Mucosa of descending colon (tissue), 3 donors: ENCODE data around the gene LLGL1. TPM values are rescaled to one million over a fixed set of nuclear protein-coding genes. Genes with fewer than 3 reads are reported as not detected.
A peak's percentile ranks its signal among the peaks of the same experiment; 100 is the strongest.

Source experiments
- ATAC-seq: fragments of 200-7000 bp; cut with Tn5 transposase; one replicate; pipeline ENCODE4 v1.9.1; 2020; ENCODE audit warnings: mild to moderate bottlenecking, moderate library complexity
- DNase-seq, 3 donors: peaks; one replicate each; pipeline ENCODE4 v3.0.0-alpha.2; 2020
- H3K36me3 ChIP-seq: fragments of 200-600 bp; one replicate; pipeline ENCODE4 v1.8.0; 2021; ENCODE audit warnings: low read depth, mild to moderate bottlenecking
- H3K4me1 ChIP-seq: fragments of 200-600 bp; one replicate; pipeline ENCODE4 v1.8.0; 2021; ENCODE audit warnings: low read depth, mild to moderate bottlenecking
- H3K4me3 ChIP-seq: fragments of 200-600 bp; one replicate; pipeline ENCODE4 v1.8.0; 2021; ENCODE audit warnings: mild to moderate bottlenecking
- H3K9me3 ChIP-seq: fragments of 200-600 bp; one replicate; pipeline ENCODE4 v1.8.0; 2021; ENCODE audit warnings: mild to moderate bottlenecking
- intact Hi-C, 2 donors: fragments of 100-400 bp; cut with DNase I in 1 of 2; cut with micrococcal nuclease in 1 of 2; formaldehyde crosslinking; loops; one replicate each; pipeline versions ENCODE4 v1.11.0 to v1.11.1; 2022; cut with DNase I, micrococcal nuclease
- total RNA-seq, 3 donors: library from RNA; stranded (reverse); fragmentation: NEBNext Ultra II Directional in 2 of 3; extraction: Animal tissue kit (Norgen Biotek cat#: 25700) in 2 of 3; gene quantifications; one replicate each; pipeline versions ENCODE4 v1.2.1 to v1.2.4, GENCODE V29; 2021 to 2023
- TF ChIP-seq, protein P1 (sequence below): fragments of 200-600 bp; IDR thresholded peaks from one replicate; pipeline ENCODE4 v1.8.0; 2022; ENCODE audit warnings: antibody characterized with exemption, mild to moderate bottlenecking
- donor health status: DM: no; HTN: no; CAD: no; lungs with moderate emphysema.
- donor health status: DM: no; HTN: no; CAD: no.
- donor health status: DM: no; HTN: yes; CAD: no.

The LLGL1 gene
- total RNA-seq, 3 donors from 2014 or later = 6.7 to 15.1 (median 10.3) TPM

GRCh38 chr17:18253947-18254821 lies 28.7 kb downstream of the LLGL1 start:
- intact Hi-C loops = no loop called here
- H3K36me3 ChIP-seq = peaks cover 3% of the 10 kb centered on the region
- DNase-seq (no peak), ATAC-seq (no peak)
- no peak overlapping the region for H3K4me3 ChIP-seq
- H3K9me3 ChIP-seq = no peaks in the 10 kb centered on the region
- TF ChIP-seq, protein P1, sequence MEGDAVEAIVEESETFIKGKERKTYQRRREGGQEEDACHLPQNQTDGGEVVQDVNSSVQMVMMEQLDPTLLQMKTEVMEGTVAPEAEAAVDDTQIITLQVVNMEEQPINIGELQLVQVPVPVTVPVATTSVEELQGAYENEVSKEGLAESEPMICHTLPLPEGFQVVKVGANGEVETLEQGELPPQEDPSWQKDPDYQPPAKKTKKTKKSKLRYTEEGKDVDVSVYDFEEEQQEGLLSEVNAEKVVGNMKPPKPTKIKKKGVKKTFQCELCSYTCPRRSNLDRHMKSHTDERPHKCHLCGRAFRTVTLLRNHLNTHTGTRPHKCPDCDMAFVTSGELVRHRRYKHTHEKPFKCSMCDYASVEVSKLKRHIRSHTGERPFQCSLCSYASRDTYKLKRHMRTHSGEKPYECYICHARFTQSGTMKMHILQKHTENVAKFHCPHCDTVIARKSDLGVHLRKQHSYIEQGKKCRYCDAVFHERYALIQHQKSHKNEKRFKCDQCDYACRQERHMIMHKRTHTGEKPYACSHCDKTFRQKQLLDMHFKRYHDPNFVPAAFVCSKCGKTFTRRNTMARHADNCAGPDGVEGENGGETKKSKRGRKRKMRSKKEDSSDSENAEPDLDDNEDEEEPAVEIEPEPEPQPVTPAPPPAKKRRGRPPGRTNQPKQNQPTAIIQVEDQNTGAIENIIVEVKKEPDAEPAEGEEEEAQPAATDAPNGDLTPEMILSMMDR = no peak
- peaks cover 9% of the 10 kb centered on the region for H3K4me1 ChIP-seq

DNA sequence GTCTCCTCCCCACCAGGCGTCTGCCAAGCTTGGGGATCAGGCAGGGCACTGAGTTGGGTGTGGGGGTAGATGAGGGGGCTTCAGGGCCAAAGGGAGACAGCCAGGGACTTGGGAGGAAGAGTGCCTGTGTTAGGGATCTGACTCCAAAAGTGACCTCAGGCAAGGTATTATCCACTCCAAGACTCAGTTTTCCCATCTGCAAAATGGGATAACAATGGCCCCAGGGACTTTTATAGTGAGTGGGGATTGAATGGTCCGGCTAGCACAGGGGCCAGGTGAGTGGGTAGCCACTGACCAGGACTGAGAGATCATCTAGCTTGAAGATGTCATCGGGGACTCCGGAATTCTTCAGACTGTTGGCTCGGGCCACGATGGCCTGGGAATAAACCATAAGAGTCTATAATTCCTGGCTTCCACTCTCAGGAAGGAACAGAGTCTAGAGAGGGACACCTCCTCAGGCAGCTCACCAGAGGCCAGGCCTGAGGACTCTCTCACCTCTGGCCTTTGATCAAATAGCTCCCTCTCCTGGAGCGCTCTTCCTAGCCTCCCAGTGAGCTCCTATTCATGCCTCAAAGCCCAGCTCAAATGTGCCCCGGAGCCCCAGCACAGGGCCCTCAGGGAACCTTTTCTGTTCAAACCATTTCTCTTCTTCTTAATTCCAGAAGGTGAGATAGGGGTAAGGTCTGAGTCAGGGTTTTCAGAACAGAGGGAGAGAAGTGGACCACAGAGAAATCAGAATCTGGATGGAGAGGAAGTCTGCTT lies 29.6 kb downstream of the LLGL1 start:
- Histone ChIP-seq H3K36me3 (peaks cover 3% of the 10 kb centered on the region), H3K4me3 (no peak overlapping the region), H3K4me1 (peaks cover 9% of the 10 kb centered on the region), H3K9me3 (no peaks in the 10 kb centered on the region)
- ATAC-seq (no peak), DNase-seq (no peak)
- TF ChIP-seq, protein P1 = no peak
- intact Hi-C loops = no loop called here

DNA sequence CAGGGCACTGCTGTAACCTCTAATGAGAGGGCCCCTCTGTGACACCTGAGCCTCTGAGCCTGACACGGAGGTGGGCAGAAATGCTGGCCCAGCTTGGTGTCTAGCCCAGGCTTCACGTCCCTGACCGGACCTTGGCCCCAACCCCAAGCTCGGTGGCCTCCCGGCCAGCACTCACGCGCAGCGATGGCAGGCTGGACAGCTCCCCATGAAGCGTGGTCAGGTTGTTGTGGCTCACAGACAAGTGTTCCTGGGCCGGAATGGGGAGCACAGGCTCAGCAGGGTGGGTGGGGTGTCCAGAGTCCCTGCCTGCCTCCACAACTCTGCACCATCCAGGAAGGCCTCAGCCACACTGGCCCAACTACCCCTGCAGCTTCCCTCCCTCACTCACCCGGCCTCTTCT lies 30.9 kb downstream of the LLGL1 start:
- intact Hi-C loops = no loop called here
- Histone ChIP-seq H3K4me1 (peaks cover 11% of the 10 kb centered on the region), H3K4me3 (no peak overlapping the region), H3K9me3 (no peaks in the 10 kb centered on the region), H3K36me3 (peaks cover 3% of the 10 kb centered on the region)
- ATAC-seq (no peak), DNase-seq (no peak)
- TF ChIP-seq, protein P1 = no peak

GRCh38 chr17:18256776-18257175 lies 31.3 kb downstream of the LLGL1 start:
- DNase-seq (no peak), ATAC-seq (no peak)
- Histone ChIP-seq H3K4me3 (no peak overlapping the region), H3K4me1 (peaks cover 15% of the 10 kb centered on the region), H3K9me3 (no peaks in the 10 kb centered on the region), H3K36me3 (peaks cover 3% of the 10 kb centered on the region)
- TF ChIP-seq, protein P1 = no peak
- intact Hi-C loops = no loop called here

DNA sequence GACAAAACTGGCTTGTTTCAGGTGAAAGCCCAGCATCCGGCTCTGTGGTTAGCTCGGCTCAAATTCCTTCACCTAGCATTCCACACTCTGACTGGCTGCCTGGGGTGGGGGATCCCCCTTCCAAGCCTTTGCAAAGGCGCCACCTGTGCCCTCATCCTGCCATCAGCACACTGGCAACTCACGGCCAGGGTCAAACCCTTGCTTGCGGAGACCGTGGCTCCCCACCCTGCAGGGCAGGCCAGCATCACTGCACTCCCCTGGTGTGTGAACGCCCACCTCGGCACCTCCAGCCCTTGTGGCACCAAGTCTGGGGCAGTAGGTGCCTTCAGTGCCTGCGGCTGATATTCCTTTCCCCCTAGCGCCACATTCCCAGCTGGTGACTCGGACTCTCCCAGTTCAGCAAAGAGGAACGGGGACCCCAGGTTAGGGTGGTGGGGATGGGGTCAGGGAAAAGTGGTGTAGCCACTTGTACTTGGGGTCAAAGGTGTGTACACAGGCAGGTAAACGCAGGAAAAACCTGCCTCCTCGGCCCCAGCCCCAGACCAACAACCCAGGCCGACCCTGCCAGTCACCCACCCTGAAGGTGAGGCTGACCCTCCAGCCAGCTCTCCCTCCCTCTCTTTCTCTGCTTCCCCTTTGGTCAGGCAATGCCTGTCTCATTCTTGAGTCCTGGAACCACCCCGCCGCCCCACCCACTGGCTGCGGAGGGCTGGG lies 32.0 kb downstream of the LLGL1 start:
- Histone ChIP-seq H3K9me3 (no peaks in the 10 kb centered on the region), H3K4me1 (peaks cover 22% of the 10 kb centered on the region), H3K36me3 (peaks cover 3% of the 10 kb centered on the region), H3K4me3 (peak overlapping the region; percentile 86)
- DNase-seq = peak; percentile 84 to 85 (median 85)
- TF ChIP-seq, protein P1 = no peak
- ATAC-seq = peak; percentile 54
- intact Hi-C loops = no loop called here
